Fibroblast of skin of back (primary cell): ENCODE results near the gene WBP1.
"Not testable (repeated sequence)": the region's sequence is repeated elsewhere in the genome, so short reads cannot be mapped to it uniquely, and the experiment has no call there.

ENCODE experiments used
- DNase-seq: peaks from one replicate; pipeline ENCODE4 v3.0.0-alpha.2; 2013

WBP1 gene

DNA sequence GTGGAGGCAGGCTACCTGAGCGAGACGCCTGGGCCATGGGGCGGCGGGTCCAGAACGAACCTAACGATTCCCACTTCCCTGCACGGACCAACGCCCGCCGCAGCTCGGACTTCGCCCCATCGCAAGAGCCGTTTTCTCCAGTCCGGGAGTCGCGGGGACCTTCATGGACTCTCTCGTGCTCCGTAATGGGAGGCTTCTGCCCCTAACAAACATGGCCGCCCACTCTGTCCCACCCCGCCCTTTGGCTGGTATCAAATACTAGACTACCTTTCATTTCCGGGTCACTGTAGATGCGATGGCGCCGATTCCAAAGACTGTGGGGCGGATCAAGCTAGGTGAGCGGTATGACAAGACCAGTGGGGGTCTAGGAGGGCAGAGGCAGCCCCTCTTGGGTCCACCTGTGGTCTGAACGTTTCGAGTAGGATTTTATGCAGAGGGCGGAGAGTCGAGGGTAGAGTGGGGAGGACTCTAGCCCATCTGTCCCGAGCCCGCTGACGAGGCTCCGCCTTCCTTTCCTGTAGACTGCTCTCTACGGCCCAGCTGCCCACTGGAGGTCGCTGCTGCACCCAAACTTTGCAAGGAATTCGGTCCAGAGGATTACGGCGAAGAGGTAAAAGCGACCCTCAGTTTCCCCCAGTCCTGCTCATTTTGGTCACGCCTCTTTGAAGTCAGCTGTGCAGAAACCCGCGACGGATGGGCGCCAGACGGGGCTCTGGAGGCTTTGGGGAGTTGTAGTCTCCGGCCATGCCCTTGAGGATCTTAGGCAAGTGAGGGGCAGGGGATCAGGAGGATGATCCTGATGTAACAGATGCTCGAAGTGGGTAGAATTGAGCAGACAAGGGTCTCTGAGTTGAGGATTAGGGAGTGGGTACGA lies 24.8 kb downstream of the WBP1 start, which contains the start of the genes CCDC142 and TTC31:
Gene CCDC142 (minus strand): TSS at position 198 of the 874 bp plus-strand sequence. CDS start 161 bp downstream, at position 37.
Gene TTC31 (plus strand): TSS at position 281 of the 874 bp plus-strand sequence. CDS start 15 bp downstream, at position 296.
- DNase-seq: peak; percentile 96

DNA sequence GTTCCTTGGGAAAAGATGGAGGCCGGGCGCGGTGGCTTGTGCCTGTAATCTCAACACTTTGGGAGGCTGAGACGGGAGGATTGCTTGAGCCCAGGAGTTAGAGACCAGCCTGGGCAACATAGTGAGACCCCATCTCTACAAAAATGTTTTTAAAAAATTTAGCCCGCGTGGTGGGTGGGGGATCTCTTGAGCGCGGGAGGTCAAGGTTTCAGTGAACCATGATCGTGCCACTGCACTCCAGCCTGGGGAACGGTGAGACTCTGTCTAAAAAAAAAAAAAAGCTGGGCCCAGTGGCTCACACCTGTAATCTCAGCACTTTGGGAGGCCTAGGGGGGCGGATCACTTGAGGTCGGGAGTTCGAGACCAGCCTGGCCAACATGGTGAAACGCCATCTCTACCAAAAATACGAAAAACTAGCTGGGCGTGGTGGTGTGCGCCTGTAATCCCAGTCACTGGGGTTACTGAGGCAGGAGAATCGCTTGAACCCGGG lies 25.5 kb downstream of the WBP1 start:
- DNase-seq: not testable (repeated sequence)

DNA sequence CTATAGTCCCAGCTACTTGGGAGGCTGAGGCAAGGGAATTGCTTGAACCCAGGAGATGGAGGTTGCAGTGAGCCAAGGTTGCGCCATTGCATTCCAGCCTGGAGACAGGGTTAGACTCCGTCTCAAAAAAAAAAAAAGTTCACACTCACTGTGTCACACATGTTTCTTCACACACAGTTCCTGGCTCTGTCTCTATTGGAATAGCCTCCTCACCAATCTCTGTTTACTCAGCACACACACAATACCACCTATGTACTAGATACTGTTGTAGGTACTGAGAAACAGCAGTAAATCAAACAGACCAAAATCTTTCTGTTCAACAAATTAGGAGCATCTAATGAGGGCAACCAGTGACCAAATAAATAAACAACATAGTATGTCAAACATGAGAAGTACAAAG lies 27.9 kb downstream of the WBP1 start:
- DNase-seq: no peak

DNA sequence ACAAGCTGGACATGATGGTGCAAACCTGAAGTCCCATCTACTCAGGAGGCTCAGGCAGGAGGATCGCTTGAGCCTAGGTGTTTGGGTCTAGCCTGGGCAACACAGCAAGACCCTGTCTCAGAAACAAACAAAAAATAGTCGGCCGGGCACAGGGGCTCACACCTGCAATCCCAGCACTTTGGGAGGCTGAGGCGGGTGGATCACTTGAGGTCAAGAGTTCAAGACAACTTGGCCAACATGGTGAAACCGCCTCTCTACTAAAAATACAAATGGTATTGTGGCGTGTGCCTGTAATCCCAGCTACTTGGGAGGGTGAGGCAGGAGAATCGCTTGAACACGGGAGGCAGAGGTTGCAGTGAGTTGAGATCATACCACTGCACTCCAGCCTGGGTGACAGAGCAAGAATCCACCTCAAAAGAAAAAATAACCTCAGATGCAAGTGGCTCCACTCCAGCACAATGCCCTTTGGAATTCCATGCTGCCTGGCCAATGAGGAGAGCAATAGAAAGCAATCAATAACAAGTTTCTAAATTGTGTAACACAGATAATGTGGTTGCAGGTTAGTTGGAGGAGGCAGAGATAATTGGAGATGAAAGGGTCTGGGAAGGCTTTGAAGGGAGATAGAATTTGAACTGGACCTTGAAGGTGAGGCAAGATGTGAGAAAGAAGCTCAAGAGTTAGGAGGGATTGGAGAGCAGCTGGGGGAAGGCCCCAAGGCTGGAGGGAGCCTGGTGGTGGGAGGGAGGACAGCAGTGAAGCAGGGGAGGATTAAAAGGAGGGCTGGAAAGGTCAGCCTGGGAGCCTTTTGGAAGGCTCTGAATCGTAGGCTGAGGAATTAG lies 30.6 kb downstream of the WBP1 start:
- DNase-seq: no peak

DNA sequence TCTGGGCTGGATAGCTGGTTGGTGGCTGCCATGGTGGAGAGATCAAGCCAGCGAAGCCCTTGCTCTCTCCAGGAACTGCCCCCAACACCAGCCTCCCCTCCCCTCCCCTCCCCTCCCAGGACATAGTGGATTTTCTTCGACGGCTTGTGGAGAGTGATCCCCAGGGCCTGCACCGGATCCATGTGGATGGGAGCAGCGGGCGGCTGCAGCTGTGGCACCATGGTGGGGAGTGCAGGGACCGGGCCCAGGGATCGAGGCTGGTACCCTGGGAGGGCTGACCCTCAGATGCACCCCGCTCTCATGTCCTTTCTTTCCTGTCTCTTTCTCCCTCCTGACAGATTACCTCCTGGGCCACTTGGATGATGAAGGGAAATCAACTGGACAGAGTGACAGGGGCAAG lies 31.7 kb downstream of the WBP1 start:
- DNase-seq: no peak

DNA sequence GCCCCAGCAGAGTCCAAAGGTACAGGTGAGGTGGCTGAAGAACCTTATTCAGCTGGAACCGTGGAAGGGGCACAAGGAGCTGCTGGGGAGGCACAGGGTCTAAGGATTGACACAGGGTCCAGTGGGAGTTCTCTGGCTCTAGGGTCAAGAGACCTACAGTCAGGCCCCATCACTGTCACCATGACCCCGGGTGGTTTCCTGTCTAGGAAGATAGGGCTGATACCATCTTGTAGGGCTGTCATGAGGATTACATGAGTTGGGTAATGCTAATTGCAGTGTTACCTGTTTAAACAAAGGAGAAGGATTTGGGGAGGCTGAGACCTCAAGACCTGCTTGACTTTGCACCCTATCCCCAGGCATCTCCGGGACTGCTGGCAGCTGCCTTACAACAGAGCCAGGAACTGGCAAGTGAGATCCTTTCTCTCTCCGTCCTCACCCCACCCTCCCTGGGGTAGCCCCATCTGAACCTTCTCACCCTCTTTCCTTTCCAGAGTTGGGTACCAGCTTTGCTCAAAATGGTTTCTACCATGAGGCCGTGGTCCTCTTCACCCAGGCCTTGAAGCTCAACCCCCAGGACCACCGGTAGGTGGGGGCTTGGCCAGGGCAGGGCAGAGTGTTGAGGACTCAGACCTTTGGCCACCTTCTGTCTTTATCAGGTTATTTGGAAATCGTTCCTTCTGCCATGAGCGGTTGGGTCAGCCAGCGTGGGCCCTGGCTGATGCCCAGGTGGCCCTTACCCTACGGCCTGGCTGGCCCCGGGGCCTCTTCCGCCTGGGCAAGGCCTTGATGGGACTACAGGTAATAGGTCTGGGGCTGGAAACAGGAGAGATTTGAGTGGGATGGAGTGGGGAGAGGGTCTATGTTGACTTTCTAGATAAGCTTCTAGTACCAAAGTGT lies 33.7 kb downstream of the WBP1 start:
- no peak for DNase-seq

DNA sequence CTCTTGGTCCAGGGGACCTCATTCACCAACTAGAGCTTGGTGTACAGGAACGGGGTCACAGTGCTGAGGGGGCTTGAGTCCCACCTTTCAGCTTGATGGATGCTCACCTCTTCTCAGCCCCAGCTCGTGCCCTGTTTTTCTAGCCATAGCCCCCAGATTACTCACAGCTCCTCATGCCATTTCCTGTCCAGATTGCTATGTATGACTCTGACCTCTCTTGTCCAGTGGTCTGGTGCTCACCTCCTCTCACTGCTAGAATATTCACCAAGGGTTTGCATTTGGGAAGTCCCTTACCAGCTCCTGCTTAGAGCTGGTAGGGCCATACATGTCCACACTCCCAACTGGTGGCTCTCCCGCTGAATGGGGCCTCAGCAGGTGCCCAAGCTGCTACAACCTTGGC lies 35.3 kb downstream of the WBP1 start:
- no peak for DNase-seq

DNA sequence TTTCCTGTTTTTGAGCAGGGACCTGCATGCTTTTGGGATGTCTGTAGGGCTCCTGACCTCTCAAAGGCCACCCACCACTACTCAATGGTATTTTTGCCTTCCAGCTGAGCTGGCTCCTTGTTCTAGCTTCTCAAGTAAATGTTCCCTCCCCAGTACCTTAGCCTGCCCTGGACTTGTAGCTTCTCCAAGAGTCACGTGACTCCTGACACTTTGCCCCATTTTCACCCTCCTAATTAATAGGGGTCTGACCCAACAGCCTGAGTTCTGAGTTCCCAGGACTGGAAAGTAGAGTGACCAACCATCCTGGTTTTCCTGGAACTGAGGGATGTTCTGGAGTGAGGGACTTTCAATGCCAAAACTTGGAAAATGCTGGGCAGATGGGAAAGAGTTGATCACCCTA lies 37.2 kb downstream of the WBP1 start:
- no peak for DNase-seq

DNA sequence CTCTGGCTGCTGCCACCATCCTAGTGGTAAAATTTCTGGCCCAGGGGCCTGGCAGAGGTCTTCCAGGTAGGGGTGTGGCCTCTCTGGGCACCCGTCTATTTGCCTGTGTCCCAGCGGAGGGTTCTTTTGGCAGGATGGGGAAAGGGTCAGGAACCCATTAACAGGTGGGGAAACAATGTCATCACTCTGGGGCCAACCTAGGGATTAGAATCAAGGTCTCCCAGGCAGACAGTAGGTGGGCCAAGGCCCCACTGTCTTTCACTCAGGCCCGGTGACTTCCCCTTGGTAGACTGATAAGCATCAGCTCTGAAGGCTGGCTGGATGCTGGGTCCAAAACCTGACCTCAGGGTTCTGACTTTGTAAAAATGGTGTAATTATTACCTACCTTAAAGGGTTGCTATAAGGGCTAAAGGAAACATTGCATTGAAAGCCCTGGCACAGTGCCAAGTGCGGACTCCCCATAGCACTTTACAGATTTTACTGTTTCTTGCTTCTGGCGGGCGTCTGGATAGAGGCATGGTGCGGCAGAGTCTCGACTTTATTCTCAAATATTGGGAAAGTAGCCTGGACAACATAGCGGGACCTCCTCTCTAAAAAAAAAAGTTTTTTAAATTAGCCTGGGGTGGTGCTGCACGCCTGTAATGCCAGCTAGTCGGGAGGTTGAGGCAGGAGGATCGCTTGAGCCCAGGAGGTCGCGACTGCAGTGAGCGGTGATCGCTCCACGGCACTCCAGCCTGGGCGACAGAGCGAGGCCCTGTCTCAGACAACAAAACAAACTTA lies 38.9 kb downstream of the WBP1 start:
- no peak for DNase-seq

DNA sequence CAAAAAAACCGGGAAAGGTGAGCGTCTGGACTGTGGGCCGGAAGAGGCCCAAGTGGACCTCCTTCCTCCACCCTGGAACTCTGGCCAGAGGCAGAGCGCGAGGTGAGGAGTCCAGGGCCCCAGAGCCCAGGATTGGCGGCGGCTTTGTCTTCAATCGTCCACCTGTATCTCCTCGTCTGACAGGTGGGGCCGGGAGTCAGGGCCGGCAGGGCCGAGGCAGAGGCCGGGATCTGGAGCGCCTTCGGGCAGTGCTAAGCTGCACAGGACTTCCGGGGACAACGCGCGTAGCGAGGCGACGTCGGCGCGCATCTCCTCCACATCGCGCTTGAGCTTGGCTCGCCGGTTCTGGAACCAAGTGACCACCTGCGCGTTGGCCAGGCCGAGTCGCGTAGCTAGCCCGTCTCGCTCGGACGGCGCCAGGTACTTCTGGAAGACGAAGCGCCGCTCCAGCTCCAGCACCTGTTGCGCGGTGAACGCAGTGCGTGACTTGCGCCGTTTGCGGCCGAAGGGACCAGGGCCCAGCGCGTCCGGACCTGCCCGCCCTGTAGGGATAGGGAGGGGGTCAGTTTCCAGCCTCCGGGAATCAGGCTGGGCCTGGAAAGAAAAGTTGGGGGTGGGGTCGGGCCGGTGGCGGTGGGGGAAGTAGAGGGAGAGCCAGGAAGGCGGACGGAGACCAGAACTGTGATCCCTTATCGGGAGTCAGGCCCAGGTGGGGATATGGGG lies 39.7 kb downstream of the WBP1 start:
- no peak for DNase-seq

DNA sequence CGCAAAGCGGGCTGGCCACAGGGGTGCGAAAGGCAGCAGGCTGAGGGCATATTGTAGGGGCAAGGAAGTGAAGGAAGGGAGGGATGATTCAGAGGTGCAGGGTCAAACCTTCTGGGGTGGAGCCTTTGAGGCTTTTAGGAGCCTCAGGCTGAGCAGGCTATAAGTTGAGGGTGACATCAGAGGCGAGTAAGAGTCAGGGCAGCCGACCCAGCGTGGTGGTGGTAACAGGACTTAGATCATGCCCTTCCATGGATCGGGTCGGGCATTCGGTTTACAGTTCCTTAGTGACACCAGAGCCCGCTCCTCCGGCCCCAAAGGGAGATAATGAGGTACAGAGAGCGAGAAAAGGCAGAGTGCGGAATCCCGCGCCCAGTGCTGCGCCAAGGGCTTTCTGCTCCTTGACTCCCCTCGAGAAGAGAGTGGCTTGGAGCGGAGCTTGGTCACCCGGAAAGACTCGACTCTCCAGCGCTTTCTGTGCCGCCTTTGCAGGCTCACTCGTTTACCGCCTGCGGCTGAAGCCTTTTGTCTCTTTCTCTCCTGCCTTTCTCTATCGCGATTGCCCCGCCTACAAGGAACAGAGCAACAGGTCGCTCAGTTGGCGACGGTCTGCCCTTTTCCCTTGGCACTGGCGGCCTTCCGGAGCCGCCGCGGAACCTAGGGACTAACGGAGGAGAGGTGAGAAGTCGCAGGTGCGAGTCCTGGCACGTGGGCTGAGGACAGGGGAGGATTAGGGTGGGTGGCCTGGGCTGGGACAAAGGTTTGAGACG lies 40.4 kb downstream of the WBP1 start:
- DNase-seq: no peak

DNA sequence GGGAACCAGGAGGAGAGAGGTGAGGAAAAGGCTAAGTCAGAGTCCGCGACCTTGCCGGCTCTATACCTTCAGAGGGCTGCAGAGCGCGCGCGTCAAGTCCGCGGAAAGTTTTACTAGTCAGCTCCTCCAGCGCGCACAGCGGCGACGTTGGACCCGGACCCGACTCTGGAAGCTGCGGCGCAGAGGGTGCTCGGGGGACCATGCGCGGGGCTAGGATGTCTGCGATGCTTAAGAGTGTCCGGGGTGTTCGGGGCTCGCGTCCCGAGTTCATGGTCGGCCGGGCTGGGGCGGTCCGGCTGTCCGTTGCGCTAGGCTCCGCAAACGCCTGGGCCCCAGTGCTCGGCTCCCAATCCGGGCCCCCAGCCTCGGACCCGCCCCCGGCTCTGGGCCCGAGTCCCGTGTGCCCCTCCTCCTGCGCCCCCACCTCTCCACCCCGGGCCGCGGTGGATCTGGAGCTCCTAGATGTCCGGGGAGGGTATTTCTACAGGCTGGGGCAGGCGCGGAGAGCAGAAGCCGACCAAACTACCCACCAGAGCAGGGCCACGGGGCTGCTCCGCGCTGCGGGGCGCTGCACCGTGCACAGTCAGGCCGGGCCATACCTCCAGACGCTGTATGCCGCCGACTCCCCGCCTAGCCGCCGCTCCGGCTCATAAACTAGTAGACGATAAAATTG lies 41.2 kb downstream of the WBP1 start, which contains the start of gene LBX2:
Gene LBX2 (minus strand): TSS at position 337 of the 673 bp plus-strand sequence. CDS start 66 bp downstream, at position 271.
- DNase-seq: no peak

DNA sequence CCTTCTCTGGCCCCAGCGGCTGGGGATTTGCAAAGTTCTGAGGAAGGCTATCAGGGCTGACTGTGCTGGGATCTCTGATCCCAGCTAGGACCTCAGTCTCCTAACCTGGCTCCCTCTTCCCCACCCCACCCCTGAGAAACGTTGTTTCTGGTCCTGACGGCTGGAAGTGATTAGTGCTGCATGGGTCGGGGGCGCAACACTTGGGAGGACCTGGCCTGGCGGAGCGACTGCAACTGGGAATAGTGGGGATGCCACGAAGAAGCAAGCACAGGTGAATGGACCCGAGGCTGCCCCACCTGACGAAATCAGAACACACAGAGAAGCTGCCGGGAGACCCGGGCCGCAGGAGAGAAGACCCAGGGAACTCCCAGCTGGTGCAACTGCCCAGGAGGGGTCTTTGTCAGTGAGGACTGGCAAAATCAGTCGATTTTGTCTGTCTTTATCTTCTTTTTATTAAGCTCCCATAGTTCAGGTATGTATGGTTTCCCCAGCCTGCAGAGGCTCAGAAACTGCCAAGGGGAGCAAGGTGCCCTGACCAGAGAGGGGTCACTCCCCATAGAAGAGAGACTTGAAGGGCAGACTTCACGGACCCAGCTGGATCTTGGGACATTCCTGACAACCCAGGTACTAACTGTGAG lies 41.8 kb downstream of the WBP1 start:
- DNase-seq: no peak

DNA sequence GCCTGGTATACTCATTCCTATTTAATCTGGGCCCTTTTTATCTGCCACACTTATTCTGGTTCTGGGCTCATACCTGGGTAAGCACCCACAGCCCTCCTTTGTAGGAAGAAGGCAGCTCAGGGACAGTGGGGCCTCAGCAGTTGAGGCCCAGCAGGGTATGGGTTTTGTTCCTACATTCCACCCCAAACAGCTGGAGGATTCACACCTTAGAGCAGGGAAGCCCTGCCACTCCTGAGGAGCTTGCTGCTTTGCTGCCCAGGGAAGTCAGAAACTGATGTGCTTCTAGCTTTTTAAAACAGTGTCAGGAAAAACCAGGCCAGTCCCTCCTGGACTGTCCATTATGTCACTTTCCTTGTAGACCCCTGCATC lies 42.3 kb downstream of the WBP1 start:
- no peak for DNase-seq

DNA sequence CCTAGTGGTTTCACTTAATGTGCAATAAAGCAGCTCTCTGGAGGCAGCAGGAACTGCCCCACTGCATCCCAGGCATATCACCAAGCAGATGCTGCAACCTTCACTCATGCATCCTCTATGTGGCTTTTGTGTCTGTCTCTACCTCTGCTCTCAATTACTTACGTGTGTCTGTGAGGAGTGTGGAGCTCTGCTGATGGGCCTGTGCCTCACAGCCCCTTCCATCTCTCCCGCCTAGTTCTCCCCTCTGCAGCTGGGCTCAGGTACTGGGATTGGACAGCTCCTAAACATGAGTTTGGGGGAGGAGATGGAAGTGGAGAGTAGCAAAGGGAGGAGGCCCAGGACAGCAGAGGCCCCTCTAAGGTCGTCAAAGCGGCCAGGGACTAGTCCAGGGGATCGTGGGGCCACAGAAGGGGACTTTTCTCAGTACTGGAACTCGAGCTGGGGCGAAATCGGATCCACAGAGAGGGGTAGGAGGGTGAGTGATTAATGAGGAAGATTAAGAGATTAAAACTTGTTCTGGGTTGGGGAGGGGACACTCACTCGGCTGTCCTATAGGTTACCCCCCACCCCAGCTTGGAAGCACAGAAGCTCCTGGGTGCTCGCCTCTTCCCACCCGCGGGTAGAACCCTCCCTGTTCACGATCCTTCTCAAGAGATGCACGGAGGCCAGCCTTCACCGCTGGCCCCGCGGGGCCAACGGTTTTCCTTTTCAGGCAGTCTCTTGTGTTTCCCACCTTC lies 43.3 kb downstream of the WBP1 start:
- DNase-seq: no peak

DNA sequence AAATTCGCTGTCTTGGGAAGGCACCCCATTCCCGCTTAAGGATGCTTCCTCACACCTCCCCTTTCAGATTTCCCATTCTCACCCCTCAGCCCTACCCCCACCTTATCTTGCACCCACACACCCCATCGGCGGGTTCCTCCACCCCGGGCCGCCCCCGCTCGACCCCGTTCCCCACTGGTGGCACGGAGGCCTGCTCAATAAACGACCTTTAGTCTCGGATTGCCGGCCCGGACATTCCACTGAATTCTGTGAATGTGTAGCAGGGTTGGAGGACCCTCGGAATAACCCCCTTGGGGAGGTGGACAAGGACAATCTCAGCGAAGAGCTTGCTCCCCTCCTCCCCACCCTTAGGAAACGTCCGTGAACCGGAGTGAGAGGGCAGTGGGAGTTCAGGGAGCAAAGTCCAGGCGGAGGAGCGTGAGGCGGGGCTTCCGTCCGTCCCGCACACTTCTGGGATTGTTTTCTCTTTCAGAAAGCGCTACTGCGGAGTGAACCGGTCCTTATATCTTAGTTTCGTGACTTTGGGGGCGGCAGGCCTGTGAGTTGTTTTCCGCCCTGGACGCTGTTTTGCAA lies 44.0 kb downstream of the WBP1 start:
- no peak for DNase-seq

DNA sequence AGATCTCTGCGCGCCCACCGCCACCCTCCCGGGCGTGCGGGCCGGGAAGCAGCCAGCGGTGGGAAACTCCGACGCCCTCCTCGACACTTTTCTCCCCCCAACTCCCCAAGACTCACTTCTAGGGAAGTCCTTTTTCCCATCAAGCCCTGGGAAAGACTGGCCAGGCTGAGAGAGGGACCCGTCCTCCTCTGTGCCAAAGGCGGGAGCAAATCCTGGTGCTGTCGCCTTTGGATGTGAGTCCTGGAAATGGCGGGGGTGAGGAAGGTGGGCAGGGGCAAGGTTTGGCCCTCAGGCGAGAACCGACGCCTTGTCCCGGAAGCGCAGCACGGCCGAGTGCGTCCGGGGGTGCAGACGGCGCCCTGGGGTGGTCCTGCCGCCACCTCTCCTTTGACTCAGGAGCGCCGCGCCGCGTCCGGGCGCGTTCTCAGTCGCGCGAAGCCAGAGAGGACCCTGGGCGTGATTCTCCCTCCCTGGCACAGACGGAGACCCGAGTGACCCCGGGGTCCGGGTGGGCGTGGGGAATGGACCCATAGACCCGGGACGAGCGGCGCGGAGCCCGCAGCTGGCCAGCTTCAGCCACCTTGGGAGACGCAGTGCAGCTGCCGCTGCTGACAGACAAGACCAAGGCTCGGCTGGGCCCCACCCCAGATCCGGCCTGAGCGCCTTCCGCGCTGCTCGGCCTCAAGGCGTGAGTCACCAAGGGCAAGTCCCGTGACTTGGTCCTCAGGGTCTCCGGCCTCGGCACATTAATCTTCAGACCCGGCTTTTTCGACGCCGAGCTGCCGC lies 44.7 kb downstream of the WBP1 start:
- DNase-seq: peak; percentile 84
